GM19099 (cell line): ENCODE data around the gene ZNF205.

Experiments
- POLR2A ChIP-seq: IDR thresholded peaks from 3 replicates; pipeline ENCODE4 v1.6.1; 2011; ENCODE audit warnings: low read depth; ENCODE audit not compliant: insufficient read length; ENCODE audit errors: extremely low read depth

ZNF205 gene

GRCh38 chr16:3119286-3119685 is 6.9 kb downstream of the ZNF205 start:
- no peak for TF ChIP-seq POLR2A

GRCh38 chr16:3119701-3120408 is 7.5 kb downstream of the ZNF205 start:
- TF ChIP-seq POLR2A = no peak

GRCh38 chr16:3120435-3120834 is 8.0 kb downstream of the ZNF205 start:
- TF ChIP-seq POLR2A = no peak

- TF ChIP-seq POLR2A = no peak
These were observed 9.6 kb downstream of the ZNF205 start for GRCh38 chr16:3121851-3122467.

- TF ChIP-seq POLR2A = no peak
These were observed 10.7 kb downstream of the ZNF205 start for GRCh38 chr16:3122926-3123570.

- TF ChIP-seq POLR2A = peak; percentile 68
These were observed 11.8 kb downstream of the ZNF205 start for GRCh38 chr16:3123986-3124886.

GRCh38 chr16:3127745-3128144 is 15.4 kb downstream of the ZNF205 start:
- no peak for TF ChIP-seq POLR2A

GRCh38 chr16:3129137-3130131 is 17.0 kb downstream of the ZNF205 start:
- peak; percentile 52 for TF ChIP-seq POLR2A

- no peak for TF ChIP-seq POLR2A
These were observed 19.5 kb downstream of the ZNF205 start for GRCh38 chr16:3131755-3132377.

GRCh38 chr16:3133844-3134243 is 21.5 kb downstream of the ZNF205 start:
- TF ChIP-seq POLR2A = no peak

GRCh38 chr16:3134338-3135125 is 22.1 kb downstream of the ZNF205 start, which contains the start of gene ZNF213:
Gene ZNF213 (plus strand): TSS chr16:3135029. CDS start chr16:3137281, 2,252 bp downstream.
- TF ChIP-seq POLR2A = peak; percentile 77

- TF ChIP-seq POLR2A = peak; percentile 28
These were observed 22.8 kb downstream of the ZNF205 start for GRCh38 chr16:3135126-3135715.
